ENCODE measurements around the gene TMC6.
"Not testable (repeated sequence)": the region's sequence is repeated elsewhere in the genome, so short reads cannot be mapped to it uniquely, and the experiment has no call there.

Gene TMC6

GRCh38 chr17:78117027-78117981 is 11.3 kb downstream of the TMC6 start:
- TF ChIP-seq, protein P1, sequence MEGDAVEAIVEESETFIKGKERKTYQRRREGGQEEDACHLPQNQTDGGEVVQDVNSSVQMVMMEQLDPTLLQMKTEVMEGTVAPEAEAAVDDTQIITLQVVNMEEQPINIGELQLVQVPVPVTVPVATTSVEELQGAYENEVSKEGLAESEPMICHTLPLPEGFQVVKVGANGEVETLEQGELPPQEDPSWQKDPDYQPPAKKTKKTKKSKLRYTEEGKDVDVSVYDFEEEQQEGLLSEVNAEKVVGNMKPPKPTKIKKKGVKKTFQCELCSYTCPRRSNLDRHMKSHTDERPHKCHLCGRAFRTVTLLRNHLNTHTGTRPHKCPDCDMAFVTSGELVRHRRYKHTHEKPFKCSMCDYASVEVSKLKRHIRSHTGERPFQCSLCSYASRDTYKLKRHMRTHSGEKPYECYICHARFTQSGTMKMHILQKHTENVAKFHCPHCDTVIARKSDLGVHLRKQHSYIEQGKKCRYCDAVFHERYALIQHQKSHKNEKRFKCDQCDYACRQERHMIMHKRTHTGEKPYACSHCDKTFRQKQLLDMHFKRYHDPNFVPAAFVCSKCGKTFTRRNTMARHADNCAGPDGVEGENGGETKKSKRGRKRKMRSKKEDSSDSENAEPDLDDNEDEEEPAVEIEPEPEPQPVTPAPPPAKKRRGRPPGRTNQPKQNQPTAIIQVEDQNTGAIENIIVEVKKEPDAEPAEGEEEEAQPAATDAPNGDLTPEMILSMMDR (conservative IDR thresholded peaks at IDR 0.05; ENCODE audit: low read length) = no peak
- no peak overlapping the region for H3K4me3 ChIP-seq (ENCODE audit: low read length)
- no peak for DNase-seq (ENCODE audit: low read depth)

DNA sequence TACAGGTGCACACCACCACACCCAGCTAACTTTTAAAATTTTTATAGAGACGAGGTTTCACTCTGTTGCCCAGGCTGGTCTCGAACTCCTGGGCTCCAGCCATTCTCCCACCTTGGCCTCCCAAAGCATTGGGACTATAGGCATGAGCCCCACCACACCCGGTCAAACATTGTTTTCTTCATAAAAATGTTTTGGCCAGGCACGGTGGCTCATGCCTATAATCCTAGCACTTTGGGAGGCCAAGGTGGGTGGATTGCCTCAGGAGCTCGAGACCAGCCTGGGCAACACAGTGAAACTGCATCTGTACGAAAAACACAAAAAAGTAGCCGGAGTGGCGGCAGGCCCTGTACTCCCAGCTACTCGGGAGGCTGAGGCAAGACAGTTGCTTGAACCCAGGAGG is 12.1 kb downstream of the TMC6 start:
- DNase-seq (ENCODE audit: low read depth) = no peak
- no peak overlapping the region for H3K4me3 ChIP-seq (ENCODE audit: low read length)
- TF ChIP-seq, protein P1 (conservative IDR thresholded peaks at IDR 0.05; ENCODE audit: low read length) = no peak

DNA sequence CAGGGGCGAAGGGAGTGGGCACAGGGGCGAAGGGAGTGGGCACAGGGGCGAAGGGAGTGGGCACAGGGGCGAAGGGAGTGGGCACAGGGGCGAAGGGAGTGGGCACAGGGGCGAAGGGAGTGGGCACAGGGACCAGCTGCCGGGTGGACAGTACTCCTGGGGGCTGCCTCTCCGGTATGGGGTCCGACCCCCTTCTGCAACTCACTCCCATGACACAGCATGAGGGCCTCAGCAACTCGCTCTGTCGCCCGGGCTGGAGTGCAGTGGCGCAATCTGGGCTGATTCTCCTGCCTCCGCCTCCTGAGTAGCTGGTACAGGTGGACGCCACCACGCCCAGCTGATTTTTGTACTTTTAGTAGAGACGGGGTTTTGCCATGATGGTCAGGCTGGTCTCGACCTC is 12.8 kb downstream of the TMC6 start:
- not testable (repeated sequence) for DNase-seq (ENCODE audit: low read depth); H3K4me3 ChIP-seq (ENCODE audit: low read length)

- no peak for DNase-seq (ENCODE audit: low read depth)
- TF ChIP-seq, protein P1 (conservative IDR thresholded peaks at IDR 0.05; ENCODE audit: low read length) = no peak
- H3K4me3 ChIP-seq (ENCODE audit: low read length) = no peak overlapping the region
These were observed 13.5 kb downstream of the TMC6 start for GRCh38 chr17:78114831-78115723.

DNA sequence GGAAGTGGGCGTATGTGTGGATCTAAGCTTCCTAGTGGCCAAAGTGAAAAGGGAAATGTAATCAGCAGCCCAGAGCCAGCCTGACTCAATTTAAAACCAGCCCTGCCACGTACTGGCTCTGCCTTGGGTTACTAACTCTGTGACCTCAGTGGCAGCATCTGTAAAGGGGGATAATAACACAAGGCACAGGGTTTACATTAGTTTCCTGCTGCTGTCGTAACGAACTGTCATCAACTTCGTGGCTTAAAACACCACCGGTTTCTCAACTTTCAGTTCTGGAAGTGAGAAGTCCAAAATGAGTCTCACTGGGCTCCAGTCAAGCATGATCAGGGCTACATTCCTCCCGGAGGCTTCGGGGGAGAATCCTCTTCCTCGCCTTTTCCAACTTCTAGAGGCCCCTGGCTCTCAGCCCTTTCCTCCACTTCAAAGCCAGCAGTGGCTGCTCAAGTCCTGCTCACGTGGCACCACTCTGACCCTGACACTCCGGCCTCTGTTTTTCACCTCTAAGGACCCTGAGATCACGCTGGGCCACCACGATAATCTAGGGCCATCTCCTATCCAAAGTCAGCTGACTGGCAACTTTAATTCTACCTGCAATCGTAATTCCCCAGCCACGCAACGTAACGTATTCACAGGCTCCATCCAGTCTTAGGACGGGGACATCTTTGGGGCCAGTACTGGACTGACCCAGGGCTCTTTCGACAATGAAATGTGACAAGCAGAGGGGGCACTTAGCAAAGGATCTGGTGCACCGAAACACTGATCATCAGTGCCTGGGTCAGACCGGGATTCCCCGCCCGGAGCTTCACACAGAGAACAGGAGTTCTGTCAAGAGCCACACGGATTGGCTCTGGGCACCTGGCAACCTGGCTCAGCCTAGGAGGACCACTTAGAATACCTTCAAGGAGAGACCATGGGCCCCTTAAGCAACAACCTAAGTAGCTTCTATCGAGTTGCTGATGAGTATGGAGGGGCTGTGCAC is 14.5 kb downstream of the TMC6 start:
- DNase-seq (ENCODE audit: low read depth) = peak; percentile 4
- TF ChIP-seq, protein P1 (conservative IDR thresholded peaks at IDR 0.05; ENCODE audit: low read length) = no peak
- H3K4me3 ChIP-seq (ENCODE audit: low read length) = no peak overlapping the region

DNA sequence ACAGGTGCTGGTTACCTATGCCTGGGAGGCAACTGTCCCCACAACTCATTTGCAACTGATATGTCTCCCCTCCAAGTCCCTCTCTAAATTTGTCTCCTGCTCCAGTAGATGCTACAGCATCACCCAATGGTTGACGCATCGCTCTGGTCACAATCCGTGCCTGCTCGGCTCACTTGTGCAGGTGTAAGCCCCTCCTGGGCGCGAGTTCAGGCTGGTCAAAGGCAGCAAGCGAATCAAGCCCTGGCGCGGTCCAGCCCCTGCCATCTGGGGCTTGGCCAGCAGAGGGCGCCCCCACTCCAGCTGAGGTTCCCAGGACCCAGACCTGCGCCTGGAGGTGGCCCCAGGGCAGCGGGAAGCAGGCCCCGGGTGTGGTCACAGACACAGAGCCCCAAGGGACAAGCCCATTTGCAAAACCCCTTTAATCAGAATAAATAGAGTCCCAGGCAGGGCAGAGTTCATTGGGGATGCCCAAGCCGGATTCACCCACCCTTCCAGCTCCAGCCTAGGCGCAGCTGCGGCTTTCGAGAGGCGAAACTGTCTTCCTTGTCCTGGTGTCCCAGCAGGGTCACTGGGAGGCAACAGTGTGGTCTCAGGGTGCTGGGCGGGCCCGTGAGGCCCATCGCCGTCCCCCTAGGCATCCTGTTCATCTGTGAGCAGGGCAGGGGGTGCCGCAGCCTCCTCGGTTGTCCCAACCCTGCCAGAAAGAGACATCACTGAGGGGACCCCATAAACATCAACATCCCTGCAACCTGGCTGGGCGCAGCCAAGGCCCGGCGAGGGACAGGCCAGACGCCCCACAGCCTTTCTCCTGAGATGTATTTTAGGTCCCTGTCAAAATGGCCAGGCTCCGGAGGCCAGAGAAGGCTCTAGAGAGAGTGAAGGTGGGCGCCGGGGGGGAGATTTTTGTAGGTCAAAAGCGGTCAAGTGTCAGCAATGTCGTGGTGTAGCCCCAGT is 15.8 kb downstream of the TMC6 start:
- no peak overlapping the region for H3K4me3 ChIP-seq (ENCODE audit: low read length)
- TF ChIP-seq, protein P1 (conservative IDR thresholded peaks at IDR 0.05; ENCODE audit: low read length) = peak; percentile 85
- DNase-seq (ENCODE audit: low read depth) = peak; percentile 33
